DND-41 (cell line): ENCODE results near the gene KIAA0040.

Experiments
- EZH2 ChIP-seq: IDR thresholded peaks from 3 replicates; pipeline ENCODE4 v1.6.1; 2012; ENCODE audit warnings: borderline replicate concordance, low read depth, mild to moderate bottlenecking, moderate library complexity, low read length, inconsistent platforms; ENCODE audit not compliant: severe bottlenecking
- TF ChIP-seq, protein P1 (sequence below): IDR thresholded peaks from 2 replicates; pipeline ENCODE4 v1.5.1; 2012; ENCODE audit warnings: borderline replicate concordance, low read length, moderate library complexity, mild to moderate bottlenecking; ENCODE audit not compliant: poor library complexity, severe bottlenecking; ENCODE audit errors: extremely low read depth

DNA sequence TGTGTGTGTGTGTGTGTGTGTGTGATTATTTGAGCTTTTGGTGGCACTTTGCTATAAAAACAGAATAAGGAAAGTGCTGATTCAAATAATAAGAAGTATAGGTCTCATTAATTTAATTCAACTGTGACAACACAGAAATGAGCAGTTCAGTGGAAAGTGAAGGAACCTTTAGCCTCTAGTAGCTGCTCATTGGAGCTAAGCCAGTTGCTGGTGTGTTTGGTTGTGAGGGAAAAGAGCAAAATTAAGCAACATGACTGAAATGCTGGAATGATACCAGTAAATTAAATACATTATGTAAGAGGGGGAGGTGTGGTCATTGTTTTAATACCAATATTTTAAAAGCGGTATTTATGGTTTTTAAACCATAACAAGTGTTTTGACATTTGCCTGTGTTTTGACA lies 55.2 kb downstream of the KIAA0040 start:
- TF ChIP-seq, protein P1, sequence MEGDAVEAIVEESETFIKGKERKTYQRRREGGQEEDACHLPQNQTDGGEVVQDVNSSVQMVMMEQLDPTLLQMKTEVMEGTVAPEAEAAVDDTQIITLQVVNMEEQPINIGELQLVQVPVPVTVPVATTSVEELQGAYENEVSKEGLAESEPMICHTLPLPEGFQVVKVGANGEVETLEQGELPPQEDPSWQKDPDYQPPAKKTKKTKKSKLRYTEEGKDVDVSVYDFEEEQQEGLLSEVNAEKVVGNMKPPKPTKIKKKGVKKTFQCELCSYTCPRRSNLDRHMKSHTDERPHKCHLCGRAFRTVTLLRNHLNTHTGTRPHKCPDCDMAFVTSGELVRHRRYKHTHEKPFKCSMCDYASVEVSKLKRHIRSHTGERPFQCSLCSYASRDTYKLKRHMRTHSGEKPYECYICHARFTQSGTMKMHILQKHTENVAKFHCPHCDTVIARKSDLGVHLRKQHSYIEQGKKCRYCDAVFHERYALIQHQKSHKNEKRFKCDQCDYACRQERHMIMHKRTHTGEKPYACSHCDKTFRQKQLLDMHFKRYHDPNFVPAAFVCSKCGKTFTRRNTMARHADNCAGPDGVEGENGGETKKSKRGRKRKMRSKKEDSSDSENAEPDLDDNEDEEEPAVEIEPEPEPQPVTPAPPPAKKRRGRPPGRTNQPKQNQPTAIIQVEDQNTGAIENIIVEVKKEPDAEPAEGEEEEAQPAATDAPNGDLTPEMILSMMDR, result no peak
- TF ChIP-seq EZH2, result no peak
